ENCODE measurements around the gene GLOD4.

The GLOD4 gene

GRCh38 chr17:746181-746580 lies 35.9 kb downstream of the GLOD4 start:
- in situ Hi-C loops (cut with HindIII; ENCODE audit: low sequenced_read_pairs): no loop called here

DNA sequence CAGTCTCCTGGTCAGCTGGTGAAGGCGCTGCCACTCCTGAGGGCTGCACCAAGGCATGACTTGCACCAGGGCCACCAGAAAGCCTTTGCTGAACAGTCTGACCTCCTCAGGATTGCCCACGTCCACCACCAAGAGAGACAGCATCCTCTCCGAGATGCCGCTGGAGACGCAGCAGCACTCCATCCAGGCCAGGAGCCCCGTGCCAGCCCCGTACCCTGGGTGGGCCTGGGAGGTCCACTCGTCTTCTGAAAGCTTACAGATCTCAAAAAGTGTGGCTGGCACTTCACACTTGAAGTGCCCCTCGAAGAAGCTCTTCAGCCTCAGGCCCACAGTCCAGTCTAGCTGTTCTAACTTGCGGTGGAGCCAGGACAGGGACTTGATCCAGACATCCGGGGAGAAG lies 36.7 kb downstream of the GLOD4 start:
- in situ Hi-C loops (cut with HindIII; ENCODE audit: low sequenced_read_pairs): no loop called here

- in situ Hi-C loops (cut with HindIII; ENCODE audit: low sequenced_read_pairs): no loop called here
Observed at GRCh38 chr17:744937-745336, 37.1 kb downstream of the GLOD4 start.

- in situ Hi-C loops (cut with HindIII; ENCODE audit: low sequenced_read_pairs): no loop called here
Observed at GRCh38 chr17:743139-743538, 38.9 kb downstream of the GLOD4 start.

- in situ Hi-C loops (cut with HindIII; ENCODE audit: low sequenced_read_pairs): no loop called here
Observed at GRCh38 chr17:742147-742793, 39.8 kb downstream of the GLOD4 start.

DNA sequence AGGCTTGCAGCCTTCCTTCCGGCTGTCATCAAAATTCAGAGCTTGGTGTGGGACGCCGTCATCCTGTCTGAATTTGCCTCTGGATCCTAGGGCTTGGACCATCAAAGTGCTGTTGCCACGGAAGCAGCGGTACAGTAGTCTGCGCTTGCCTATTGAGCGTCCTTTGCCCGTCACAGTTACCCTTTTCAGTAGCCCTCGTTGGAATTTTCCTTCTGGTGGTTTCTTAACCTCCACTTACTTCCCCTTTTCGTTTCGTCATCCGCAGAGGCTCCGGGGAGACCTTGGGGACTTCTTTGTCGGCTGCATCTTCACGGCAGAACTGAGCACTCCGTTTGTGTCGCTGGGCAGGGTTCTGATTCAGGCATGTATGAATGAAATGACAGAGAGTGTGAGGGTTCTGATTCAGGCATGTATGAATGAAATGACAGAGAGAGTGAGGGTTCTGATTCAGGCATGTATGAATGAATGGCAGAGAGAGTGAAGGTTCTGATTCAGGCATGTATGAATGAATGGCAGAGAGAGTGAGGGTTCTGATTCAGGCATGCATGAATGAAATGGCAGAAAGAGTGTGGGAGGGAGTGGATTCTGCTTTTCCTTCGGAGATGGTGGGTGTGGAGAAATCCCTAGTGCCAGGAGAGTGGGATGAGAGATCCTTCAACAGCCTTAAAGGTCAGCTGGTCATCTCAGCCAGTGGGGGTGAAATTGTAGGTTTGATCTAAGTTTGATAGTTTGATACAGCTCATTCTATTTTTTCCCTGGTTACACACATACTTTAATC lies 41.7 kb downstream of the GLOD4 start:
- in situ Hi-C loops (cut with HindIII; ENCODE audit: low sequenced_read_pairs): no loop called here

- in situ Hi-C loops (cut with HindIII; ENCODE audit: low sequenced_read_pairs): no loop called here
Observed at GRCh38 chr17:737561-738113, 44.4 kb downstream of the GLOD4 start.

GRCh38 chr17:733743-734142 lies 48.3 kb downstream of the GLOD4 start:
- in situ Hi-C loops (cut with HindIII; ENCODE audit: low sequenced_read_pairs): no loop called here

GRCh38 chr17:732902-733720 lies 49.0 kb downstream of the GLOD4 start:
- in situ Hi-C loops (cut with HindIII; ENCODE audit: low sequenced_read_pairs): no loop called here

DNA sequence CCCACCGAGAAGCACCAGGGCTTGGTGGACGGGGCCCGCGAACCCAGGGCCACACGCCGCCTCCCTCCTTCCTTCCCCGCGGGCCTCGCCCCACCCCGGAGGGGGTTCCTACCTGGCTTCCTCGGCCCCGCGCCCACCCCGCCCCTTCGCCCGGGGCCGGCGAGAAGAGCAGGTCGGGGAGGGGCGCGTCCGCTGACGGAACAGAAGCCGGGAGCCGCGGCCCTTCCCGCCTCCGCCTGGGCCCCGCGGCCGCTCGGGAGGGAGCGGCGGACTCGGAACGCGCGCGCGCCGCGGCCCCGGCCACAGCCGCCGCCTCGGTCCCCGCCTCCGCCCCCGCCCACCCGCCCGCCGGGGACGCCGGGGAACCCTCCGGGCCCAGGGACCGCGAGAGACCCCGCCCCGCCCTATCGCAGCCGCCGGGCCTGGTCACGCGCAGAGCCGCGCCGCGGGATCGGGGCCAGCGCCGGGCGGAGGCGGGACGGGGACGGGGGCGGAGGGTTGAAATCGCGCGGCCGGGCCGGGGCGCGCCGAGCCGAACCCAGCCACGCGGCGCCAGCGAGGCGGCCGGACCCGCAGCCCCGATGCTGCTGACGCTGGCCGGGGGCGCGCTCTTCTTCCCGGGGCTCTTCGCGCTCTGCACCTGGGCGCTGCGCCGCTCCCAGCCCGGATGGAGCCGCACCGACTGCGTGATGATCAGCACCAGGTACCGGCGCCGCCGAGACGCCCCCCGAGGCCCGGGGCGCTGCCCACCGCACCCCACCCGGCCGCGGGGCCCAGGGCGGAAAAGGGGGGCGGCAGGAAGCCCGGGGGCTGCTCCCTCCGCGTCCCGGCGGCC lies 49.8 kb downstream of the GLOD4 start, which contains the start of gene TLCD3A:
Gene TLCD3A (plus strand): TSS at position 530 of the 835 bp plus-strand sequence. CDS start 52 bp downstream, at position 582.
- in situ Hi-C loops (cut with HindIII; ENCODE audit: low sequenced_read_pairs): no loop called here

- in situ Hi-C loops (cut with HindIII; ENCODE audit: low sequenced_read_pairs): no loop called here
Observed at GRCh38 chr17:731644-732066, 50.4 kb downstream of the GLOD4 start.

DNA sequence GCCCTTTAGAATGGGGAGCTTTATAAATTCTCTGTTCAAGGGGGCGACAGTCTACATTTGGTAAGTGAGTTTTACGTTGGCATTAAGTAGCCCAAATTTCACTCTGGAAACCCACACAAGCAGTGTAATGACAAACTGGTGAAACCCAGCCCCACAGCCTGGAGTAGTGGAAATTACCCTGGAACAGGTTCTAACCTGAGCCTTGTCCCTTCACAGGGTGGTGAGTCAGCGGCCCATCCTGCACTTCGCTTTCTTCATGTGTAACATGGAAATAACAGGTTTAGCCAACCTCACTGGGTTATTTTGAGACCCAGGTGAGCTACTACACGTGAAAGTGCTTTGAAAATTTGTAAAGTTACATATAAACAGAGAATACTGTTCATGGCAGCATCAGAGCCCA lies 53.2 kb downstream of the GLOD4 start:
- in situ Hi-C loops (cut with HindIII; ENCODE audit: low sequenced_read_pairs): no loop called here

- in situ Hi-C loops (cut with HindIII; ENCODE audit: low sequenced_read_pairs): no loop called here
Observed at GRCh38 chr17:726271-726919, 55.7 kb downstream of the GLOD4 start.

DNA sequence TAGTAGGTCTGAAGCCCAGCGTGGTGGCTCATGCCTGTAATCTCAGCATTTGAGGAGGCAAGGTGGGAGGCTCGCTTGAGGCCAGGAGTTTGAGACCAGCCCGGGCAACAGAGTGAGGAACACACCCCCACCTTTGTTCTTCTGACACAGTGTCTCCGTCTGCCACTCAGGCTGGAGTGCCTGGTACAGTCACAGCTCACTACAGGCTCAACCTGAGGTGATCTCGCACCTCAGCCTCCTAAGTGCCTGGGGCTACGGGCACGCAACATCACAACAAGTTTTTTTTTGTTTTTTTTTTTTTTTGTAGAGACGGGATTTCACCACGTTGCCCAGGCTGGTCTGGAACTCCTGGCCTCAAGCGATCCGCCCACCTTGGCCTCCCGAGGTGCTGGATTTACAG lies 56.3 kb downstream of the GLOD4 start:
- in situ Hi-C loops (cut with HindIII; ENCODE audit: low sequenced_read_pairs): no loop called here

- in situ Hi-C loops (cut with HindIII; ENCODE audit: low sequenced_read_pairs): no loop called here
Observed at GRCh38 chr17:725084-725483, 57.0 kb downstream of the GLOD4 start.

GRCh38 chr17:721540-721937 lies 60.5 kb downstream of the GLOD4 start:
- in situ Hi-C loops (cut with HindIII; ENCODE audit: low sequenced_read_pairs): no loop called here

GRCh38 chr17:720706-721539 lies 61.2 kb downstream of the GLOD4 start:
- in situ Hi-C loops (cut with HindIII; ENCODE audit: low sequenced_read_pairs): no loop called here

DNA sequence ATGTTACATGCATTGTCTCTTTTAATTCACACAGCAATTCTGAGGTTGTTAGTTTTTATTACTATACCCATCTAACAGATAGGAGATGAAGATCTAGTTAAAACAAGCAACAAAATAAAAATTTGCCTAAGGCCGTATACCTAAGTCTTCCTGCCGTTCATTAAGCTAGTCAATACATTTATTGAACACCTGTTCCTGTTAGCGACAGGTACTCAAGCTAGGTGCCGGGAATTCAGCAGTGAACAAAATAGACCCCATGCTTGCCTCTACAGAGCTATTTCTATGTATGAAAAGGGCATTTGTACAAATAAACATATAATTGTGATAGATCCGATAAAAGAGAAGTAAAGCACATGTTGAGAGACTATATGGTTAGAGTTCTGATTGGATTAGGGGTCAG lies 64.0 kb downstream of the GLOD4 start:
- in situ Hi-C loops (cut with HindIII; ENCODE audit: low sequenced_read_pairs): no loop called here

Measured in DLD1 (cell line).